ENCODE measurements around the gene MEP1A. TPM values are rescaled to one million over a fixed set of nuclear protein-coding genes. Genes with fewer than 3 reads are reported as not detected.
"Not testable (repeated sequence)": the region's sequence is repeated elsewhere in the genome, so short reads cannot be mapped to it uniquely, and the experiment has no call there.

The MEP1A gene
- not detected for polyA plus RNA-seq (ENCODE audit: insufficient read length in 3 of 3)

GRCh38 chr6:46793138-46793537 is at the start of gene MEP1A:
MEP1A (plus strand) TSS chr6:46793389; CDS start chr6:46793399, 10 bp downstream.
- DNase-seq (ENCODE audit: low read depth in 3 of 3, low spot score in 2 of 3) = no peak

GRCh38 chr6:46743425-46744158 is 49.6 kb upstream of the MEP1A start:
- DNase-seq (ENCODE audit: low read depth in 3 of 3, low spot score in 2 of 3) = no peak

- DNase-seq (ENCODE audit: low read depth in 3 of 3, low spot score in 2 of 3) = not testable (repeated sequence)
These were observed 48.9 kb upstream of the MEP1A start for GRCh38 chr6:46744159-46744725.

- no peak for DNase-seq (ENCODE audit: low read depth in 3 of 3, low spot score in 2 of 3)
These were observed 47.2 kb upstream of the MEP1A start for GRCh38 chr6:46745973-46746372.

- DNase-seq (ENCODE audit: low read depth in 3 of 3, low spot score in 2 of 3) = no peak
These were observed 46.5 kb upstream of the MEP1A start, which contains the start of gene ANKRD66 for GRCh38 chr6:46746696-46747095. ANKRD66 (plus strand) TSS chr6:46746933; CDS start chr6:46751949, 5,016 bp downstream.

GRCh38 chr6:46748940-46749503 is 44.2 kb upstream of the MEP1A start:
- DNase-seq (ENCODE audit: low read depth in 3 of 3, low spot score in 2 of 3) = no peak

- no peak for DNase-seq (ENCODE audit: low read depth in 3 of 3, low spot score in 2 of 3)
These were observed 43.5 kb upstream of the MEP1A start for GRCh38 chr6:46749731-46750130.

- no peak for DNase-seq (ENCODE audit: low read depth in 3 of 3, low spot score in 2 of 3)
These were observed 41.5 kb upstream of the MEP1A start for GRCh38 chr6:46751658-46752057.

GRCh38 chr6:46755865-46756264 is 37.3 kb upstream of the MEP1A start:
- no peak for DNase-seq (ENCODE audit: low read depth in 3 of 3, low spot score in 2 of 3)

GRCh38 chr6:46756469-46757213 is 36.5 kb upstream of the MEP1A start:
- DNase-seq (ENCODE audit: low read depth in 3 of 3, low spot score in 2 of 3) = no peak

GRCh38 chr6:46757214-46757596 is 36.0 kb upstream of the MEP1A start:
- no peak for DNase-seq (ENCODE audit: low read depth in 3 of 3, low spot score in 2 of 3)

GRCh38 chr6:46758960-46759753 is 34.0 kb upstream of the MEP1A start:
- DNase-seq (ENCODE audit: low read depth in 3 of 3, low spot score in 2 of 3) = no peak

- DNase-seq (ENCODE audit: low read depth in 3 of 3, low spot score in 2 of 3) = no peak
These were observed 32.3 kb upstream of the MEP1A start for GRCh38 chr6:46760925-46761324.

- DNase-seq (ENCODE audit: low read depth in 3 of 3, low spot score in 2 of 3) = no peak
These were observed 29.7 kb upstream of the MEP1A start for GRCh38 chr6:46763466-46763865.

- DNase-seq (ENCODE audit: low read depth in 3 of 3, low spot score in 2 of 3) = not testable (repeated sequence)
These were observed 28.9 kb upstream of the MEP1A start for GRCh38 chr6:46764280-46764679.

GRCh38 chr6:46764961-46765360 is 28.2 kb upstream of the MEP1A start:
- no peak for DNase-seq (ENCODE audit: low read depth in 3 of 3, low spot score in 2 of 3)

GRCh38 chr6:46772016-46772415 is 21.2 kb upstream of the MEP1A start:
- DNase-seq (ENCODE audit: low read depth in 3 of 3, low spot score in 2 of 3) = no peak

- DNase-seq (ENCODE audit: low read depth in 3 of 3, low spot score in 2 of 3) = no peak
These were observed 20.4 kb upstream of the MEP1A start for GRCh38 chr6:46772762-46773161.

GRCh38 chr6:46773201-46773855 is 19.9 kb upstream of the MEP1A start:
- no peak for DNase-seq (ENCODE audit: low read depth in 3 of 3, low spot score in 2 of 3)

GRCh38 chr6:46774736-46775135 is 18.5 kb upstream of the MEP1A start:
- DNase-seq (ENCODE audit: low read depth in 3 of 3, low spot score in 2 of 3) = not testable (repeated sequence)

Data from right renal cortex interstitium (tissue), 3 donors.